Skeletal muscle tissue (tissue), 4 donors: ENCODE data around the gene PHKG1. TPM values are rescaled to one million over a fixed set of nuclear protein-coding genes. Genes with fewer than 3 reads are reported as not detected.
A peak's percentile ranks its signal among the peaks of the same experiment; 100 is the strongest.
"Not testable (repeated sequence)": the region's sequence is repeated elsewhere in the genome, so short reads cannot be mapped to it uniquely, and the experiment has no call there.

Experiments used
- H3K27ac ChIP-seq: one replicate; pipeline ENCODE4 v1.7.0; 2013; ENCODE audit warnings: mild to moderate bottlenecking, low read depth, low read length, inconsistent platforms
- H3K27me3 ChIP-seq, 3 donors: one replicate each; pipeline ENCODE4 v1.7.0; 2013; ENCODE audit warnings: low read length in 3 of 3; ENCODE audit not compliant: control insufficient read depth in 3 of 3, insufficient read depth in 3 of 3
- H3K36me3 ChIP-seq, 3 donors: one replicate each; pipeline ENCODE4 v1.7.0; 2013; ENCODE audit warnings: low read length in 3 of 3; ENCODE audit not compliant: control insufficient read depth in 3 of 3, insufficient read depth in 3 of 3
- H3K4me1 ChIP-seq, 3 donors: one replicate each; pipeline ENCODE4 v1.7.0; 2013; ENCODE audit warnings: low read length in 3 of 3, mild to moderate bottlenecking in 3 of 3; ENCODE audit not compliant: control insufficient read depth in 3 of 3, insufficient read depth in 3 of 3
- H3K4me3 ChIP-seq, 3 donors: one replicate each; pipeline ENCODE4 v1.7.0; 2013; ENCODE audit warnings: low read length in 3 of 3
- H3K9ac ChIP-seq, 3 donors: one replicate each; pipeline ENCODE4 v1.7.0; 2013; ENCODE audit warnings: low read length in 3 of 3, mild to moderate bottlenecking in 3 of 3, moderate library complexity in 2 of 3, low read depth in 1 of 3
- H3K9me3 ChIP-seq, 3 donors: one replicate each; pipeline ENCODE4 v1.7.0; 2013; ENCODE audit warnings: low read length in 3 of 3; ENCODE audit not compliant: control insufficient read depth in 3 of 3
- total RNA-seq: library from RNA; depleted of rRNA; stranded (reverse); fragments of >200 nt; gene quantifications from one replicate; pipeline ENCODE4 v1.2.3, GENCODE V29; 2014
- donor health status: Osteomylitis.

PHKG1 gene
- 48.0 TPM for total RNA-seq

GRCh38 chr7:56092789-56093531, at the start of gene PHKG1:
Gene PHKG1, minus strand, starts transcription at chr7:56092952. Its CDS starts 4,011 bp downstream, at chr7:56088941.
- Histone ChIP-seq H3K27ac (peak within 1 kb of the TSS; percentile 91), H3K4me3 (peak within 1 kb of the TSS; percentile 63 to 89 (median 83)), H3K9ac (peak within 1 kb of the TSS; percentile 69 to 90 (median 90)), H3K27me3 (no peaks in the 10 kb centered on the region), H3K4me1 (peaks cover 29 to 47% (median 38%) of the 10 kb centered on the region in 3 donors), H3K9me3 (no peaks in the 10 kb centered on the region), H3K36me3 (peaks cover 10 to 21% (median 14%) of the 10 kb centered on the region in 3 donors)

- not testable (repeated sequence) for H3K27ac ChIP-seq, H3K27me3 ChIP-seq, H3K9ac ChIP-seq, H3K4me1 ChIP-seq, H3K4me3 ChIP-seq, H3K9me3 ChIP-seq, H3K36me3 ChIP-seq
Measured at GRCh38 chr7:56131062-56131461, 38.3 kb upstream of the PHKG1 start.

- Histone ChIP-seq H3K27me3 (no peaks in the 10 kb centered on the region), H3K4me3 (no peak overlapping the region), H3K9ac (no peak overlapping the region), H3K9me3 (no peaks in the 10 kb centered on the region), H3K27ac (no peak overlapping the region), H3K36me3 (no peaks in the 10 kb centered on the region), H3K4me1 (no peaks in the 10 kb centered on the region)
Measured at GRCh38 chr7:56127241-56127975, 34.7 kb upstream of the PHKG1 start.

DNA sequence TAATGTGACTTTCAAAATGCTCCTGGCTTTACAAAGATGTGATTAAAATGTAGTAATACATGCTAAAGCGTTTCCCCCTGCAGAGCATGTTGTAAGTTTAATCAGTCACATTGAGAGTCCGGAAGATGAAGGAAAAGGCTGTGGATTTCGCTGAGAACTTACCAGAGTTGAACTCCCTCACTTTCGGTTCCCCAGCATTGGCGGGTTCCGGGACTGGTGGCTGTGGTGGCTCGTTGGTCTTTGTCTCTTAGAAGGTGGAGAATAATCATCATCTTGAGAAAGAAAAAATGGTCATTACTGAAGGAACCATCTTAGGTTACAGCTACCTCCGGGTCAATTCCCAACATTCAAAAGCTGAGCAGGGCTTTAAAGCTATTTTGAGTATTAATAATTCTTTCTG, 33.1 kb upstream of the PHKG1 start:
- no peaks in the 10 kb centered on the region for H3K9me3 ChIP-seq
- no peaks in the 10 kb centered on the region for H3K4me1 ChIP-seq
- no peak overlapping the region for H3K9ac ChIP-seq
- H3K36me3 ChIP-seq = no peaks in the 10 kb centered on the region
- no peaks in the 10 kb centered on the region for H3K27me3 ChIP-seq
- no peak overlapping the region for H3K4me3 ChIP-seq
- no peak overlapping the region for H3K27ac ChIP-seq

- Histone ChIP-seq H3K4me3 (no peak overlapping the region), H3K9ac (no peak overlapping the region), H3K27ac (no peak overlapping the region), H3K4me1 (no peaks in the 10 kb centered on the region), H3K27me3 (no peaks in the 10 kb centered on the region), H3K9me3 (no peaks in the 10 kb centered on the region), H3K36me3 (no peaks in the 10 kb centered on the region)
Measured at GRCh38 chr7:56124981-56125380, 32.2 kb upstream of the PHKG1 start.

GRCh38 chr7:56121440-56121839, 28.7 kb upstream of the PHKG1 start:
- H3K27me3 ChIP-seq = peaks cover 5 to 7% (median 5%) of the 10 kb centered on the region in 3 donors
- no peak overlapping the region for H3K4me3 ChIP-seq
- no peaks in the 10 kb centered on the region for H3K4me1 ChIP-seq
- no peak overlapping the region for H3K9ac ChIP-seq
- H3K9me3 ChIP-seq = no peaks in the 10 kb centered on the region
- no peaks in the 10 kb centered on the region for H3K36me3 ChIP-seq
- H3K27ac ChIP-seq = no peak overlapping the region

GRCh38 chr7:56115852-56116538, 23.2 kb upstream of the PHKG1 start, which contains the start of gene NUPR2:
Gene NUPR2, minus strand, starts transcription at chr7:56116417. Its CDS starts 103 bp downstream, at chr7:56116314.
- peak within 1 kb of the TSS in 1 of 3 donors; percentile 16 for H3K9ac ChIP-seq
- no peak within 1 kb of the TSS for H3K4me3 ChIP-seq

GRCh38 chr7:56112244-56112643, 19.5 kb upstream of the PHKG1 start:
- H3K4me3 ChIP-seq, H3K9ac ChIP-seq, H3K27ac ChIP-seq, H3K36me3 ChIP-seq, H3K4me1 ChIP-seq, H3K9me3 ChIP-seq: not testable (repeated sequence)
- peaks cover 12 to 17% (median 13%) of the 10 kb centered on the region in 3 donors for H3K27me3 ChIP-seq

More at GRCh38 chr7:56115852-56116538, 23.2 kb upstream of the PHKG1 start, which contains the start of gene NUPR2:
- Histone ChIP-seq H3K9me3 (no peaks in the 10 kb centered on the region), H3K27ac (no peak within 1 kb of the TSS), H3K4me1 (no peaks in the 10 kb centered on the region), H3K27me3 (peaks cover 12 to 18% (median 13%) of the 10 kb centered on the region in 3 donors), H3K36me3 (no peaks in the 10 kb centered on the region)

- H3K27me3 ChIP-seq = peaks cover 0 to 5% (median under 1%) of the 10 kb centered on the region in 3 donors
- H3K4me1 ChIP-seq = peaks cover under 1 to 3% (median under 1%) of the 10 kb centered on the region in 3 donors
- no peak overlapping the region for H3K4me3 ChIP-seq
- no peaks in the 10 kb centered on the region for H3K36me3 ChIP-seq
- no peaks in the 10 kb centered on the region for H3K9me3 ChIP-seq
- H3K9ac ChIP-seq = no peak overlapping the region
- no peak overlapping the region for H3K27ac ChIP-seq
Measured at GRCh38 chr7:56110611-56111010, 17.9 kb upstream of the PHKG1 start.
